AG09309 (cell line): ENCODE data around the gene SCO2.
A peak's percentile ranks its signal among the peaks of the same experiment; 100 is the strongest.

ENCODE experiments used
- DNase-seq: peaks from one replicate; pipeline ENCODE4 v3.0.0-alpha.2; 2010; ENCODE audit warnings: low read depth
- H3K4me3 ChIP-seq: 2 replicates; pipeline ENCODE4 v1.5.1; 2011; ENCODE audit warnings: mild to moderate bottlenecking, low read depth, low read length, moderate library complexity; ENCODE audit not compliant: control insufficient read depth
- CTCF ChIP-seq: IDR thresholded peaks from 2 replicates; pipeline ENCODE4 v1.5.1; 2011; ENCODE audit warnings: mild to moderate bottlenecking, low read depth, low read length, inconsistent platforms; ENCODE audit not compliant: insufficient read depth, control insufficient read depth; ENCODE audit errors: missing control alignments

SCO2 gene

GRCh38 chr22:50530877-50531545 lies 5.6 kb upstream of the SCO2 start:
- H3K4me3 ChIP-seq: peak overlapping the region; percentile 52
- DNase-seq: peak; percentile 35
- no peak for TF ChIP-seq CTCF

DNA sequence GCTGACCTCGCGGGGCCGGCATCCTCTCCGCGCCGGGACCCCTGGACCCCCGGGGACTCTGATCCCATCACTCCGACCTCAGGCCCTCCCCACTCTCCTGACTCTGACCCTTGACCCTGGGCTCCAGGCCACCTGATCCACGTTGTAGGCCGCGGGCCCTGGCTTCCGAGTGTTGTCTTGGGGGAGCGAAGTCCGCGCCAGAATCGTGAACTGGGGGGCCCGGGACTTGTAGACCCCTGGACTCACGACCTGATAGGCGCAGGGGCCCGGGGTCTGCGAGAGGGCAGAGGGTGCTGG lies 5.1 kb upstream of the SCO2 start:
- H3K4me3 ChIP-seq: peak overlapping the region; percentile 52
- DNase-seq: no peak
- no peak for TF ChIP-seq CTCF

DNA sequence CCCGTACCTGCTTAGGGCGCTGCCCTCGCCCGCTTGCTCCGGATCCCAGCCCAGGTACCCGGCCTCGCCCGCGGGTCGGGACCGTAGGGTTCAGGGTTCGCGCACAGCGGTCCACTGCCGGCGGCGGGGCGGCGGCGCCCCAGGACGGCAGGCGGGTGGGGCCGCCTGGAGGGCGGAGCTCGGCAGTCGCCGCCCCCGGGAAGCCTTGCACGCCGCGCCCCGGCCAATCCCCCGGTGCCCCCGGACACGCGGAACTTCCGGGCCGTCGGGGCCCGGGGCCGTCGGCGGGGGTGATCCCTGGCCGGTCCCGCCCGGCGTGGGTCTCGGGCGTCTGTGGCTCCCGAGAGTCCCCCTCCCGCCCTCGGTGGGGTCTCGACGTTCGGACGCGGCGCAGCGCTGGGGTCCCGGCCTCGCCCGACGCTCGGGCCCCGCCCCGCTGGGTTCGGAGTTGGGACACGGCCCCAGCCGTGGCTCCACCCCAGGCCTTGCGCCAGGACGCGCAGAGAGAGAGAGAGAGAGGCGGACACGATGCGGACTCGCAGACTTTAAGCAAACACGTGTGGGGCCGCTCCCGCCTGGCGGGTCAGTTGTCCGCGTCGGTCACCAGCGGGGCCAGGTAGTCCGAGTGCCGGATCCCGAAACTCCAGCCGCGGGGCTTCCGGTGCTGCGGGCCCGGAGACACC lies 4.6 kb upstream of the SCO2 start, which contains the start of gene TYMP:
Gene TYMP, minus strand, starts transcription at position 116 of the 683 bp plus-strand sequence. CDS start 303 bp downstream, outside the sequence.
- DNase-seq: peak; percentile 46
- TF ChIP-seq CTCF: no peak
- peak within 1 kb of the TSS; percentile 52 for H3K4me3 ChIP-seq

- no peak for TF ChIP-seq CTCF
- DNase-seq: no peak
- H3K4me3 ChIP-seq: peak overlapping the region; percentile 44
These were observed 4.1 kb upstream of the SCO2 start for GRCh38 chr22:50529416-50529896.

DNA sequence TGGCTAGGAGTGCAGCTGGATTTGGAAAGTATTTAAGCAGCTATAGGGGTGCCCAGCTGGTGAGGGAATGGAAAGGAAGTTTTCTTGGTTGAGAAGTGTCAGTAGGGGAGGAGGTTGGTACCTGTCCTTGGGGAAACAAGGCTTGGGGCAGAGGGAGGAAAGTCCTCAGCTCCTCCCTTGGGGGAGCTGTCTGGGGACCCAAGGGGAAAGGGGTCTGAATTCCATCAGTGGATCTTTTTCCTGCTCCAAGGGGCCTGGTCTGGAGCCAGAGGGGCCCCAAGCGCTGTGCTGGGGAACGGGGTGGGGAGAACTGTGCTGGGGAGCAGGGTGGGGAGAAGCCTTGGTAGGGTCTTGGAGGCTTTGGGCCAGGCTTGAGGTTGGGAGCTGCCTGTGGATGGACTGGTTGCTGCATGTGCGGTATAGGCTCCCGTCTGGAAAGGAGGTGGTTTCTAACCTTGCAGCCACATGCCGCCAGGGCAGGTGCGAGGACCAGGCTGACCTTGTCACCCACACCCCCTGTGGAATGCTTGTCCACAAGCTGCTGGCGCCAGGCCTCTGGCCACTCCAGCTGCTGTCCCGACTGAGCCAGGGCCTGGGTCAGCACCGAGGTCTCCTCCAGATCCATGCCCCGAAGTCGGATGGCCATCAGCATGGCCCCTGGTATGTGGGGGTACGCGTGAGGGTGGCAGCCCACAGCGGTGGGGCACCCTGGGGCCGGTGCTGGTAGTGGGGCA lies 3.5 kb upstream of the SCO2 start:
- no peak for TF ChIP-seq CTCF
- H3K4me3 ChIP-seq: peak overlapping the region; percentile 44
- no peak for DNase-seq

DNA sequence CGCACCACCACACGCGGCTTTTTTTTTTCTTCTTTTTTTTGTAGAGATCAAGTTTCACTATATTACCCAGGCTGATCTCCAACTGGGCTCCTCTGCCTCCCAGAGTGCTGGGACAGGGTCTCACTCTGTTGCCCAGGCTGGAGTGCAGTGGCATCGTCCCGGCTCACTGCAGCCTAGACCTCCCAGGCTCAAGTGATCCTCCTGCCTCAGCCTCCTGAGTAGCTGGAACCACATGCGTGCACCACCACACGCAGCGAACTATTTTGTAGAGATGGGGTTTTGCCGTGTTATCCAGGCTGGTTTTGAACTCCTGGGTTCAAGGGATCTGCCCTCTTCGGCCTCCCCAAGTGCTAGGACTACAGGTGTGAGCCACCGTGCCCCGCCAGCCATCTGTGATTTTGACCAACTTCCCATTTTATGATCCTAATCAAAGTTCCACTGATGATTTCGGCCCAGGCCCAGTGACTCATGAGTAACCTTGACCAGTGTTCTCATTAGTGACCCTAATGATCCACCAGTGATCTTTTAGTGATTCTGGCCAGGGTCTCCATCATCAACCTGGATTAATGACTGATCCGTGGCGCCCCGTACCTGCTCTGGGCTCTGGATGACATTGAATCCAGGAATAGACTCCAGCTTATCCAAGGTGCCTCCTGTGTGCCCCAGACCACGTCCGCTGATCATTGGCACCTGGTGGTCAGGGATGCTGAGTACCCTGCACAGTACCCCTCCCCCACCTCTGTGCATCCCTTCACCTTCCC lies 2.7 kb upstream of the SCO2 start:
- no peak for DNase-seq
- no peak overlapping the region for H3K4me3 ChIP-seq
- TF ChIP-seq CTCF: no peak
